IMR-90 (cell line): Measurements from ENCODE around the gene SEMA4D. TPM values are rescaled to one million over a fixed set of nuclear protein-coding genes. Genes with fewer than 3 reads are reported as not detected.

Experiments
- ATAC-seq: fragments of 200-7000 bp; cut with Tn5 transposase; 2 replicates; pipeline ENCODE4 v1.9.1; 2020; ENCODE audit warnings: low read depth, mild to moderate bottlenecking, moderate library complexity
- BruUV-seq: library from RNA; stranded (reverse); fragments of 400-500 nt; replicated peaks from 2 replicates; lab custom pipeline; 2021; lab: Mats Ljungman, UMichigan
- CTCF ChIA-PET: fragments of 300-600 bp; formaldehyde crosslinking; extraction: SDS; loops from one replicate; lab custom pipeline; 2021; ENCODE audit warnings: antibody characterized with exemption; lab: Yijun Ruan, JAX
- POLR2A ChIA-PET: fragments of 300-600 bp; sonication (Branson Sonifier 250); formaldehyde crosslinking; loops from one replicate; lab custom pipeline; 2022; ENCODE audit warnings: antibody characterized with exemption; ENCODE audit not compliant: unreplicated experiment; lab: Charles Lee
- DNase-seq: peaks from one replicate; pipeline ENCODE4 v3.0.0; 2013
- H2AFZ ChIP-seq: replicated peaks from 2 replicates; pipeline ENCODE3; 2013; ENCODE audit warnings: low read length, mild to moderate bottlenecking; ENCODE audit not compliant: poor library complexity
- H2AK5ac ChIP-seq: 2 replicates; pipeline ENCODE4 v1.6.1; 2013; ENCODE audit warnings: low read depth, low read length, inconsistent platforms
- H2AK9ac ChIP-seq: replicated peaks from 2 replicates; pipeline ENCODE3; 2013; ENCODE audit warnings: mild to moderate bottlenecking, low read depth, low read length, moderate library complexity; ENCODE audit not compliant: poor library complexity
- H2BK120ac ChIP-seq: 2 replicates; pipeline ENCODE4 v1.6.1; 2013; ENCODE audit warnings: low read depth, low read length, inconsistent platforms
- H2BK15ac ChIP-seq: 3 replicates; pipeline ENCODE4 v1.6.1; 2013; ENCODE audit warnings: low read depth, low read length, inconsistent platforms
- H2BK20ac ChIP-seq: 2 replicates; pipeline ENCODE4 v1.6.1; 2013; ENCODE audit warnings: low read depth, mild to moderate bottlenecking, inconsistent platforms, low read length, moderate library complexity
- H2BK5ac ChIP-seq: 2 replicates; pipeline ENCODE4 v1.6.1; 2013; ENCODE audit warnings: mild to moderate bottlenecking, low read depth, low read length, inconsistent platforms; ENCODE audit not compliant: poor library complexity, severe bottlenecking
- H3K14ac ChIP-seq: replicated peaks from 2 replicates; pipeline ENCODE4 v1.6.1; 2013; ENCODE audit warnings: low read depth, low read length, inconsistent platforms
- H3K18ac ChIP-seq: 2 replicates; pipeline ENCODE4 v1.6.1; 2013; ENCODE audit warnings: low read depth, low read length, control low read depth
- H3K23ac ChIP-seq: 2 replicates; pipeline ENCODE4 v1.6.1; 2013; ENCODE audit warnings: low read depth, low read length, inconsistent platforms
- H3K27ac ChIP-seq: 2 replicates; pipeline ENCODE4 v1.5.1; 2013; ENCODE audit warnings: mild to moderate bottlenecking, control low read depth, low read length; ENCODE audit not compliant: insufficient read depth
- H3K27me3 ChIP-seq: 2 replicates; pipeline ENCODE4 v1.6.1; 2013; ENCODE audit warnings: low read length; ENCODE audit not compliant: control insufficient read depth, insufficient read depth
- H3K36me3 ChIP-seq: 2 replicates; pipeline ENCODE4 v1.6.1; 2013; ENCODE audit warnings: low read length, mixed read lengths; ENCODE audit not compliant: control insufficient read depth, insufficient read depth
- H3K4ac ChIP-seq: 2 replicates; pipeline ENCODE4 v1.6.1; 2013; ENCODE audit warnings: low read depth, low read length, inconsistent platforms
- H3K4me1 ChIP-seq: 2 replicates; pipeline ENCODE4 v1.6.1; 2013; ENCODE audit warnings: low read length, mixed read lengths; ENCODE audit not compliant: control insufficient read depth, insufficient read depth
- H3K4me2 ChIP-seq: 2 replicates; pipeline ENCODE4 v1.6.1; 2013; ENCODE audit warnings: low read depth, mild to moderate bottlenecking, control low read depth, low read length, moderate library complexity
- H3K4me3 ChIP-seq: 2 replicates; pipeline ENCODE4 v1.5.1; 2013; ENCODE audit warnings: low read depth, mild to moderate bottlenecking, control low read depth, low read length, moderate library complexity; ENCODE audit not compliant: insufficient read depth
- H3K56ac ChIP-seq: 2 replicates; pipeline ENCODE4 v1.6.1; 2013; ENCODE audit warnings: low read length, inconsistent platforms; ENCODE audit not compliant: insufficient read depth; ENCODE audit errors: extremely low read depth
- H3K79me1 ChIP-seq, 2 experiments: 2 replicates each; pipeline ENCODE4 v1.6.1; 2013; ENCODE audit warnings: low read length in 2 of 2, inconsistent platforms in 1 of 2, low read depth in 1 of 2
- H3K9ac ChIP-seq: 2 replicates; pipeline ENCODE4 v1.6.1; 2013; ENCODE audit warnings: low read depth, low read length, control low read depth
- H3K9me1 ChIP-seq: 2 replicates; pipeline ENCODE4 v1.6.1; 2013; ENCODE audit warnings: low read length, inconsistent platforms; ENCODE audit not compliant: insufficient read depth
- H3K9me3 ChIP-seq: 2 replicates; pipeline ENCODE4 v1.6.1; 2013; ENCODE audit warnings: low read length; ENCODE audit not compliant: control insufficient read depth, insufficient read depth
- H4K20me1 ChIP-seq: 2 replicates; pipeline ENCODE4 v1.6.1; 2013; ENCODE audit warnings: low read length, inconsistent platforms; ENCODE audit not compliant: insufficient read depth
- H4K5ac ChIP-seq: 2 replicates; pipeline ENCODE4 v1.6.1; 2013; ENCODE audit warnings: mild to moderate bottlenecking, low read depth, low read length, control low read depth
- H4K8ac ChIP-seq, 2 experiments: 2 replicates each; pipeline ENCODE4 v1.6.1; 2013; ENCODE audit warnings: low read depth in 2 of 2, low read length in 2 of 2, control low read depth in 1 of 2, inconsistent platforms in 1 of 2
- H4K91ac ChIP-seq: 2 replicates; pipeline ENCODE4 v1.6.1; 2013; ENCODE audit warnings: low read depth, low read length, inconsistent platforms; ENCODE audit not compliant: insufficient read depth
- BHLHE40 ChIP-seq: fragments of 150-350 bp; IDR thresholded peaks from 2 replicates; pipeline ENCODE4 v1.6.1; 2016; ENCODE audit warnings: mild to moderate bottlenecking, low read depth, low read length
- CEBPB ChIP-seq: IDR thresholded peaks from 2 replicates; pipeline ENCODE4 v1.6.1; 2012; ENCODE audit warnings: low read depth, low read length, improper control_type of control experiment
- CHD1 ChIP-seq: IDR thresholded peaks from 2 replicates; pipeline ENCODE4 v1.6.1; 2012; ENCODE audit warnings: low read depth, low read length, improper control_type of control experiment
- CTCF ChIP-seq: conservative IDR thresholded peaks from 2 replicates; pipeline ENCODE4 v1.5.1; 2012; ENCODE audit warnings: mild to moderate bottlenecking, low read depth, low read length, improper control_type of control experiment
- ELK1 ChIP-seq: fragments of 150-350 bp; IDR thresholded peaks from 2 replicates; pipeline ENCODE4 v1.6.1; 2016; ENCODE audit warnings: low read depth, mild to moderate bottlenecking, low read length, moderate library complexity, borderline replicate concordance
- FOS ChIP-seq: fragments of 150-350 bp; IDR thresholded peaks from 2 replicates; pipeline ENCODE4 v1.6.1; 2016; ENCODE audit warnings: low read depth, low read length
- MAFK ChIP-seq: IDR thresholded peaks from 2 replicates; pipeline ENCODE4 v1.6.1; 2012; ENCODE audit warnings: low read depth, low read length, improper control_type of control experiment
- MAZ ChIP-seq: IDR thresholded peaks from 2 replicates; pipeline ENCODE4 v1.6.1; 2012; ENCODE audit warnings: low read depth, mild to moderate bottlenecking, low read length, improper control_type of control experiment, moderate library complexity, borderline replicate concordance
- MXI1 ChIP-seq: IDR thresholded peaks from 2 replicates; pipeline ENCODE4 v1.6.1; 2012; ENCODE audit warnings: low read depth, mild to moderate bottlenecking, low read length, moderate library complexity, borderline replicate concordance
- NFE2L2 ChIP-seq: fragments of 150-350 bp; IDR thresholded peaks from 2 replicates; pipeline ENCODE4 v1.6.1; 2016; ENCODE audit warnings: low read depth, mild to moderate bottlenecking, low read length
- POLR2A ChIP-seq: IDR thresholded peaks from 2 replicates; pipeline ENCODE4 v1.6.1; 2012; ENCODE audit warnings: mild to moderate bottlenecking, low read depth, low read length
- RAD21 ChIP-seq: IDR thresholded peaks from 2 replicates; pipeline ENCODE4 v1.6.1; 2012; ENCODE audit warnings: low read length, improper control_type of control experiment
- RCOR1 ChIP-seq: IDR thresholded peaks from 2 replicates; pipeline ENCODE4 v1.6.1; 2012; ENCODE audit warnings: mild to moderate bottlenecking, low read length, improper control_type of control experiment; ENCODE audit not compliant: insufficient replicate concordance
- RFX5 ChIP-seq: IDR thresholded peaks from 2 replicates; pipeline ENCODE4 v1.8.0; 2012; ENCODE audit warnings: low read depth, mild to moderate bottlenecking, low read length, moderate library complexity
- SMC3 ChIP-seq: fragments of 150-350 bp; IDR thresholded peaks from 2 replicates; pipeline ENCODE4 v1.6.1; 2016; ENCODE audit warnings: low read depth, mild to moderate bottlenecking, antibody characterized with exemption, low read length, moderate library complexity
- USF2 ChIP-seq: fragments of 150-350 bp; IDR thresholded peaks from 2 replicates; pipeline ENCODE4 v1.6.1; 2017; ENCODE audit warnings: mild to moderate bottlenecking, antibody characterized with exemption, low read length, low read depth
- WGBS, 2 experiments: methylation state at CpG; one replicate each; pipeline versions ENCODE4 v1.1.5 to v1.1.7; 2013; ENCODE audit warnings: missing lambda C conversion rate in 2 of 2; ENCODE audit not compliant: insufficient read length in 1 of 2; ENCODE audit errors: extremely low coverage in 2 of 2; 5-methylcytosine and 5-hydroxymethylcytosine counted together
- dilution Hi-C: fragments of 300-500 bp; cut with HindIII; formaldehyde crosslinking; loops from one replicate; pipeline ENCODE4 v1.14.3; 2018; ENCODE audit warnings: low sequenced_read_pairs; ENCODE audit not compliant: unreplicated experiment
- in situ Hi-C: fragments of 300-500 bp; cut with MboI; formaldehyde crosslinking; loops from 3 replicates; pipeline ENCODE4 v1.14.3; 2019; ENCODE audit warnings: low sequenced_read_pairs, inconsistent platforms, mixed read lengths
- intact Hi-C: fragments of 100-400 bp; cut with micrococcal nuclease; formaldehyde crosslinking; loops from 2 replicates; pipeline ENCODE4 v1.10.0; 2022
- polyA plus RNA-seq, 3 experiments: library from polyadenylated mRNA; depleted of rRNA; stranded (reverse); fragments of >200 nt; gene quantifications; 2 replicates each; pipeline ENCODE4 v1.2.3, GENCODE V29; 2012; ENCODE audit warnings: low replicate concordance in 1 of 3
- total RNA-seq: library from RNA; depleted of rRNA; stranded (reverse); fragments of >200 nt; gene quantifications from 2 replicates; pipeline ENCODE4 v1.2.3, GENCODE V29; 2012

The SEMA4D gene
- total and polyA plus RNA-seq, 2 of the 4 experiments (the other 2 are of a cell fraction): 0.90 to 1.5 TPM

- Histone ChIP-seq H3K79me1 (no peaks in the 10 kb centered on the region), H3K56ac (no peak overlapping the region), H2AK9ac (no peak overlapping the region), H3K4ac (no peak overlapping the region), H3K14ac (no peak overlapping the region), H2BK120ac (no peak overlapping the region; the same call in 1 of the 2 replicates), H4K5ac (peak overlapping the region; percentile 53), H3K9me1 (peaks cover 11% of the 10 kb centered on the region), H4K20me1 (no peaks in the 10 kb centered on the region), H3K4me2 (no peak overlapping the region), H3K27ac (no peak overlapping the region), H3K27me3 (no peaks in the 10 kb centered on the region), H3K23ac (no peak overlapping the region; the same call in 1 of the 2 replicates), H2AK5ac (peak overlapping the region; percentile 31; the same call in 1 of the 2 replicates), H4K91ac (no peak overlapping the region), H2BK5ac (no peak overlapping the region), H2BK20ac (no peak overlapping the region), H3K9ac (no peak overlapping the region), H4K8ac (peak overlapping the region; percentile 3 to 61; a peak in 2 of 4 replicates), H3K4me3 (no peak overlapping the region), H3K36me3 (no peaks in the 10 kb centered on the region), H3K9me3 (no peaks in the 10 kb centered on the region), H3K4me1 (peaks cover 22% of the 10 kb centered on the region), H3K18ac (no peak overlapping the region), H2AFZ (no peak overlapping the region), H2BK15ac (peak overlapping the region; percentile 10; the same call in 1 of the 3 replicates)
- POLR2A ChIA-PET: no interaction called here
- WGBS, 2 experiments: 93% methylated on average over 7 of the region's 14 CpGs; no CpG with 5 or more reads in 1 of the 2 experiments
- BruUV-seq: no TSS peak
- dilution Hi-C loops: no loop called here
- ATAC-seq: no peak
- intact Hi-C loops: no loop called here
- no peak for DNase-seq
- CTCF ChIA-PET: no interaction called here
- TF ChIP-seq NFE2L2 (no peak), RFX5 (no peak), MAFK (no peak), USF2 (no peak), CHD1 (no peak), SMC3 (no peak), ELK1 (no peak), CEBPB (no peak), FOS (no peak), POLR2A (no peak), RCOR1 (no peak), BHLHE40 (no peak), RAD21 (no peak), CTCF (no peak), MXI1 (no peak), MAZ (no peak)
- in situ Hi-C loops: no loop called here
Measured at GRCh38 chr9:89426384-89426961, 71.4 kb downstream of the SEMA4D start.
